ENCODE results near the gene MEX3D.

DNA sequence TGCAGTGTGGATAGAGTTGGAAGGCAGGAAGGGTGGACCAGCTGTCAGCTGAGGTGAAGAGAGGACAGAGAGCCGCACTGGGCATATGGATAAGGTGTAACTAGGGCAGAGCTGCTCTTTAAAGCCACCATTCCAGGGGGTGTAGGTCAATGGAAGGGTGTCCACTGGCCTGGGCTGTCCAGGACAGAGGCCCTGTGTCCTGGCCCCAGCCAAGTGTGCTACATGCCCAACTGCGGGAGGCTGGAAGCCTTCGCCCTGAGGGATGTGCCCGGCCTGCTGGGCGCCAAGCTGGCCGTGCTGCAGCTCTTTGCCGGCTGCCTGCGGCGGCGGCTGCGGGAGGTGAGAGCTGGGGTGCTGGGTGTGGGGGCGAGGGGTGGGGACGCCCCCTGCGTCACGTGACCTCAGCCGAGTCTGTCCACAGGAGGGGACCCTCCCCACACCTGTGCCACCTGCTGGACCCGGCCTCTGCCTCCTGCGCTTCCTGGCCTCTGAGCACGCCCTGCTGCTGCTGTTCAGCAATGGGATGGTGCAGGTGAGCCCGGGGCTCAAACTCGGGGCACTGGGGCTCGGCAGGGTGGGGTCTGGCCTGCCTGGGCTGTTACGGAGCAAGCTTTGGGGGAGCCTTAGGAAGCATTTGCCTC, 34.5 kb downstream of the MEX3D start:
- TF ChIP-seq CTCF (IDR thresholded peaks at IDR 0.05) = no peak
- no peak for TF ChIP-seq POLR2A (IDR thresholded peaks at IDR 0.05)
- no peak for TF ChIP-seq EP300 (IDR thresholded peaks at IDR 0.05)

Data from ovary (tissue), 3 donors.